Liver (tissue), 3 donors: ENCODE data around the gene RNF183.

ENCODE experiments used
- EGR1 ChIP-seq, 2 donors: IDR thresholded peaks; 2 replicates each; pipeline ENCODE4 v1.6.1; 2016 to 2018; ENCODE audit warnings: antibody characterized with exemption in 2 of 2, low read depth in 2 of 2
- FOXA1 ChIP-seq: IDR thresholded peaks from 2 replicates; pipeline ENCODE4 v1.6.1; 2016; ENCODE audit warnings: antibody characterized with exemption
- GABPA ChIP-seq, 2 donors: IDR thresholded peaks in 1 of 2; conservative IDR thresholded peaks in 1 of 2; 2 replicates each; pipeline ENCODE4 v1.6.1; 2016; ENCODE audit warnings: antibody characterized with exemption in 2 of 2, mild to moderate bottlenecking in 1 of 2, moderate library complexity in 1 of 2
- HNF4G ChIP-seq: IDR thresholded peaks from 2 replicates; pipeline ENCODE4 v1.6.1; 2016; ENCODE audit warnings: antibody characterized with exemption
- RAD21 ChIP-seq, 2 donors: IDR thresholded peaks; 2 replicates each; pipeline ENCODE4 v1.6.1; 2016; ENCODE audit warnings: antibody characterized with exemption in 2 of 2, mild to moderate bottlenecking in 2 of 2
- RXRA ChIP-seq, 2 donors: IDR thresholded peaks; 2 replicates each; pipeline ENCODE4 v1.6.1; 2017 to 2018; ENCODE audit warnings: antibody characterized with exemption in 2 of 2, mild to moderate bottlenecking in 1 of 2
- SP1 ChIP-seq: IDR thresholded peaks from 2 replicates; pipeline ENCODE4 v1.6.1; 2018; ENCODE audit warnings: antibody characterized with exemption, mild to moderate bottlenecking
- TAF1 ChIP-seq: conservative IDR thresholded peaks from 2 replicates; pipeline ENCODE4 v1.6.1; 2016; ENCODE audit warnings: antibody characterized with exemption, mild to moderate bottlenecking
- TF ChIP-seq, protein P1 (sequence below): fragments of 150-350 bp; IDR thresholded peaks from 2 replicates; pipeline ENCODE4 v1.5.1; 2017; ENCODE audit warnings: improper control_type of control experiment, low read depth, low read length; ENCODE audit not compliant: missing input control
- TF ChIP-seq, protein P2 (sequence below): IDR thresholded peaks from 2 replicates; pipeline ENCODE4 v1.6.1; 2016; ENCODE audit warnings: antibody characterized with exemption
- TF ChIP-seq, protein P3 (sequence below): IDR thresholded peaks from 2 replicates; pipeline ENCODE4 v1.6.1; 2016; ENCODE audit warnings: antibody characterized with exemption, mild to moderate bottlenecking
- donor health status: healthy.
- donor health status: healthy.

DNA sequence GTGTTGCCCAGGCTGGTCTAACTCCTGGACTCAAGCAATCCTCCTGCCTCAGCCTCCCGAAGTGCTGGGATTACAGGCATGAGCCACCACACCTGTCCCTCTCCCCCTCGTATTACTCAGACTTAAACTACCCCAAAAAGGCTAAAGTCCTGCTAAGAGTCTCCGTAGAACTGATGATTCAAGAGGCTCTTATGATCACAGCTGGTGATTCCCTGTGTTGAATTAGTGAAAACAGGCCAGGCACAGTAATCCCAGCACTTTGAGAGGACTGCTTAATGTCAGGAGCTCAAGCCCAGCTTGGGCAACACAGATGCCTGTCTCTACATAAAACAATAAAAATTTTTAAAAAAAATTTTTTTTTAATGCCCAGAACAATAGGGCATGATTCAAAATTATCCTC, 37.0 kb downstream of the RNF183 start:
- TF ChIP-seq TAF1, result no peak
- TF ChIP-seq, protein P1, sequence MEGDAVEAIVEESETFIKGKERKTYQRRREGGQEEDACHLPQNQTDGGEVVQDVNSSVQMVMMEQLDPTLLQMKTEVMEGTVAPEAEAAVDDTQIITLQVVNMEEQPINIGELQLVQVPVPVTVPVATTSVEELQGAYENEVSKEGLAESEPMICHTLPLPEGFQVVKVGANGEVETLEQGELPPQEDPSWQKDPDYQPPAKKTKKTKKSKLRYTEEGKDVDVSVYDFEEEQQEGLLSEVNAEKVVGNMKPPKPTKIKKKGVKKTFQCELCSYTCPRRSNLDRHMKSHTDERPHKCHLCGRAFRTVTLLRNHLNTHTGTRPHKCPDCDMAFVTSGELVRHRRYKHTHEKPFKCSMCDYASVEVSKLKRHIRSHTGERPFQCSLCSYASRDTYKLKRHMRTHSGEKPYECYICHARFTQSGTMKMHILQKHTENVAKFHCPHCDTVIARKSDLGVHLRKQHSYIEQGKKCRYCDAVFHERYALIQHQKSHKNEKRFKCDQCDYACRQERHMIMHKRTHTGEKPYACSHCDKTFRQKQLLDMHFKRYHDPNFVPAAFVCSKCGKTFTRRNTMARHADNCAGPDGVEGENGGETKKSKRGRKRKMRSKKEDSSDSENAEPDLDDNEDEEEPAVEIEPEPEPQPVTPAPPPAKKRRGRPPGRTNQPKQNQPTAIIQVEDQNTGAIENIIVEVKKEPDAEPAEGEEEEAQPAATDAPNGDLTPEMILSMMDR, result no peak
- no peak for TF ChIP-seq GABPA (IDR thresholded peaks at IDR 0.05 in 1 of 2, conservative IDR thresholded peaks at IDR 0.05 in 1 of 2)
- TF ChIP-seq, protein P2, sequence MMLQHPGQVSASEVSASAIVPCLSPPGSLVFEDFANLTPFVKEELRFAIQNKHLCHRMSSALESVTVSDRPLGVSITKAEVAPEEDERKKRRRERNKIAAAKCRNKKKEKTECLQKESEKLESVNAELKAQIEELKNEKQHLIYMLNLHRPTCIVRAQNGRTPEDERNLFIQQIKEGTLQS, result no peak
- TF ChIP-seq RXRA (IDR thresholded peaks at IDR 0.05), result no peak
- no peak for TF ChIP-seq SP1
- TF ChIP-seq FOXA1, result no peak
- TF ChIP-seq EGR1 (IDR thresholded peaks at IDR 0.05; ENCODE audit: low read depth in 2 of 2), result no peak
- TF ChIP-seq, protein P3, sequence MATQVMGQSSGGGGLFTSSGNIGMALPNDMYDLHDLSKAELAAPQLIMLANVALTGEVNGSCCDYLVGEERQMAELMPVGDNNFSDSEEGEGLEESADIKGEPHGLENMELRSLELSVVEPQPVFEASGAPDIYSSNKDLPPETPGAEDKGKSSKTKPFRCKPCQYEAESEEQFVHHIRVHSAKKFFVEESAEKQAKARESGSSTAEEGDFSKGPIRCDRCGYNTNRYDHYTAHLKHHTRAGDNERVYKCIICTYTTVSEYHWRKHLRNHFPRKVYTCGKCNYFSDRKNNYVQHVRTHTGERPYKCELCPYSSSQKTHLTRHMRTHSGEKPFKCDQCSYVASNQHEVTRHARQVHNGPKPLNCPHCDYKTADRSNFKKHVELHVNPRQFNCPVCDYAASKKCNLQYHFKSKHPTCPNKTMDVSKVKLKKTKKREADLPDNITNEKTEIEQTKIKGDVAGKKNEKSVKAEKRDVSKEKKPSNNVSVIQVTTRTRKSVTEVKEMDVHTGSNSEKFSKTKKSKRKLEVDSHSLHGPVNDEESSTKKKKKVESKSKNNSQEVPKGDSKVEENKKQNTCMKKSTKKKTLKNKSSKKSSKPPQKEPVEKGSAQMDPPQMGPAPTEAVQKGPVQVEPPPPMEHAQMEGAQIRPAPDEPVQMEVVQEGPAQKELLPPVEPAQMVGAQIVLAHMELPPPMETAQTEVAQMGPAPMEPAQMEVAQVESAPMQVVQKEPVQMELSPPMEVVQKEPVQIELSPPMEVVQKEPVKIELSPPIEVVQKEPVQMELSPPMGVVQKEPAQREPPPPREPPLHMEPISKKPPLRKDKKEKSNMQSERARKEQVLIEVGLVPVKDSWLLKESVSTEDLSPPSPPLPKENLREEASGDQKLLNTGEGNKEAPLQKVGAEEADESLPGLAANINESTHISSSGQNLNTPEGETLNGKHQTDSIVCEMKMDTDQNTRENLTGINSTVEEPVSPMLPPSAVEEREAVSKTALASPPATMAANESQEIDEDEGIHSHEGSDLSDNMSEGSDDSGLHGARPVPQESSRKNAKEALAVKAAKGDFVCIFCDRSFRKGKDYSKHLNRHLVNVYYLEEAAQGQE, result no peak
- TF ChIP-seq RAD21 (IDR thresholded peaks at IDR 0.05), result no peak
- no peak for TF ChIP-seq HNF4G
